Nephron (organoid): Measurements from ENCODE around the gene STMN3.
A peak's percentile ranks its signal among the peaks of the same experiment; 100 is the strongest.
"Not testable (repeated sequence)": the region's sequence is repeated elsewhere in the genome, so short reads cannot be mapped to it uniquely, and the experiment has no call there.

Experiments
- H3K27ac Mint-ChIP-seq, 3 experiments: 2 replicates each; pipeline ENCODE4 v1.8.0; 2020; ENCODE audit warnings: mixed read lengths in 3 of 3, mild to moderate bottlenecking in 2 of 3, moderate library complexity in 1 of 3
- H3K27me3 Mint-ChIP-seq: 2 replicates; pipeline ENCODE4 v1.8.0; 2021; ENCODE audit warnings: low read depth, mild to moderate bottlenecking, moderate library complexity, mixed read lengths
- H3K36me3 Mint-ChIP-seq: 2 replicates; pipeline ENCODE4 v1.8.0; 2020; ENCODE audit warnings: low read depth, mixed read lengths
- H3K4me1 Mint-ChIP-seq: 2 replicates; pipeline ENCODE4 v1.8.0; 2020; ENCODE audit warnings: mixed read lengths
- H3K4me3 Mint-ChIP-seq, 3 experiments: 2 replicates each; pipeline ENCODE4 v1.8.0; 2020; ENCODE audit warnings: mild to moderate bottlenecking in 3 of 3, mixed read lengths in 3 of 3, moderate library complexity in 2 of 3
- H3K9me3 Mint-ChIP-seq: 2 replicates; pipeline ENCODE4 v1.8.0; 2020; ENCODE audit warnings: mixed read lengths
- CTCF ChIP-seq, 3 experiments: fragments of 200-600 bp; sonication (generic); IDR thresholded peaks; one replicate each; pipeline ENCODE4 v1.5.0; 2021; ENCODE audit warnings: antibody characterized with exemption in 3 of 3; ENCODE audit not compliant: unreplicated experiment in 3 of 3

STMN3 gene

GRCh38 chr20:63660622-63661021, 7.4 kb upstream of the STMN3 start:
- Mint-ChIP-seq H3K36me3 (peaks cover 10% of the 10 kb centered on the region), H3K4me3 (peak overlapping the region; percentile 72 to 98 (median 96)), H3K9me3 (no peaks in the 10 kb centered on the region), H3K4me1 (peaks cover 21% of the 10 kb centered on the region), H3K27me3 (no peaks in the 10 kb centered on the region), H3K27ac (peak overlapping the region in 2 of 3 experiments; percentile 7 to 95)
- TF ChIP-seq CTCF (IDR thresholded peaks at IDR 0.05; ENCODE audit: unreplicated experiment in 3 of 3), result no peak

GRCh38 chr20:63660174-63660573, 7.0 kb upstream of the STMN3 start:
- Mint-ChIP-seq H3K27ac (peak overlapping the region; percentile 7 to 96 (median 95)), H3K4me1 (peaks cover 21% of the 10 kb centered on the region), H3K4me3 (peak overlapping the region; percentile 95 to 98 (median 96))
- not testable (repeated sequence) for H3K9me3 Mint-ChIP-seq, H3K36me3 Mint-ChIP-seq, H3K27me3 Mint-ChIP-seq

- Mint-ChIP-seq H3K4me1 (peaks cover 21% of the 10 kb centered on the region), H3K9me3 (no peaks in the 10 kb centered on the region), H3K27ac (peak overlapping the region; percentile 95 to 99 (median 96)), H3K4me3 (peak overlapping the region; percentile 95 to 98 (median 96)), H3K36me3 (peaks cover 6% of the 10 kb centered on the region), H3K27me3 (no peaks in the 10 kb centered on the region)
- no peak for TF ChIP-seq CTCF (IDR thresholded peaks at IDR 0.05; ENCODE audit: unreplicated experiment in 3 of 3)
Observed at GRCh38 chr20:63659370-63659769, 6.1 kb upstream of the STMN3 start.

GRCh38 chr20:63658749-63659187, 5.5 kb upstream of the STMN3 start:
- peak overlapping the region; percentile 95 to 98 (median 96) for H3K4me3 Mint-ChIP-seq
- no peaks in the 10 kb centered on the region for H3K27me3 Mint-ChIP-seq
- H3K4me1 Mint-ChIP-seq, result peaks cover 21% of the 10 kb centered on the region
- TF ChIP-seq CTCF (IDR thresholded peaks at IDR 0.05; ENCODE audit: unreplicated experiment in 3 of 3), result no peak
- peak overlapping the region; percentile 95 to 99 (median 96) for H3K27ac Mint-ChIP-seq
- H3K9me3 Mint-ChIP-seq, result no peaks in the 10 kb centered on the region
- peaks cover 6% of the 10 kb centered on the region for H3K36me3 Mint-ChIP-seq

- H3K36me3 Mint-ChIP-seq, result peaks cover 6% of the 10 kb centered on the region
- TF ChIP-seq CTCF (IDR thresholded peaks at IDR 0.05; ENCODE audit: unreplicated experiment in 3 of 3), result no peak
- H3K9me3 Mint-ChIP-seq, result no peaks in the 10 kb centered on the region
- H3K27me3 Mint-ChIP-seq, result no peaks in the 10 kb centered on the region
- H3K4me3 Mint-ChIP-seq, result peak within 1 kb of the TSS; percentile 95 to 98 (median 96)
- peak within 1 kb of the TSS; percentile 95 to 99 (median 96) for H3K27ac Mint-ChIP-seq
- H3K4me1 Mint-ChIP-seq, result peaks cover 21% of the 10 kb centered on the region
Observed at GRCh38 chr20:63657937-63658748, 4.9 kb upstream of the STMN3 start, which contains the start of gene RTEL1. RTEL1 (plus strand) TSS chr20:63658312; CDS start chr20:63659403, 1,091 bp downstream.

GRCh38 chr20:63657260-63657936, 4.2 kb upstream of the STMN3 start:
- Mint-ChIP-seq H3K4me3 (peak overlapping the region; percentile 95 to 98 (median 96)), H3K36me3 (peaks cover 5% of the 10 kb centered on the region), H3K27me3 (no peaks in the 10 kb centered on the region), H3K4me1 (peaks cover 21% of the 10 kb centered on the region), H3K9me3 (no peaks in the 10 kb centered on the region), H3K27ac (peak overlapping the region; percentile 95 to 99 (median 96))
- no peak for TF ChIP-seq CTCF (IDR thresholded peaks at IDR 0.05; ENCODE audit: unreplicated experiment in 3 of 3)
